Measurements from ENCODE around the gene DRG2.
A peak's percentile ranks its signal among the peaks of the same experiment; 100 is the strongest.

DRG2 gene

GRCh38 chr17:18087610-18088491 lies at the start of gene DRG2:
DRG2 (plus strand) TSS chr17:18087948; CDS start chr17:18088024, 76 bp downstream.
- peak; percentile 78 for DNase-seq

GRCh38 chr17:18038149-18038850 lies 49.4 kb upstream of the DRG2 start:
- DNase-seq = no peak

- peak; percentile 95 for DNase-seq
These were observed 48.8 kb upstream of the DRG2 start, which contains the start of the genes ATPAF2 and GID4 for GRCh38 chr17:18038861-18039534. ATPAF2 (minus strand) TSS chr17:18039168; CDS start chr17:18039013, 155 bp downstream. GID4 (plus strand) TSS chr17:18039408; CDS start chr17:18039465, 57 bp downstream.

- DNase-seq = no peak
These were observed 48.0 kb upstream of the DRG2 start for GRCh38 chr17:18039535-18040260.

- DNase-seq = no peak
These were observed 47.4 kb upstream of the DRG2 start for GRCh38 chr17:18040261-18040858.

GRCh38 chr17:18041776-18042175 lies 46.0 kb upstream of the DRG2 start:
- DNase-seq = no peak

GRCh38 chr17:18042983-18043382 lies 44.8 kb upstream of the DRG2 start:
- no peak for DNase-seq

- no peak for DNase-seq
These were observed 44.3 kb upstream of the DRG2 start for GRCh38 chr17:18043491-18043890.

- no peak for DNase-seq
These were observed 43.1 kb upstream of the DRG2 start for GRCh38 chr17:18044609-18045008.

GRCh38 chr17:18045691-18046350 lies 41.9 kb upstream of the DRG2 start:
- DNase-seq = no peak

- DNase-seq = no peak
These were observed 32.2 kb upstream of the DRG2 start for GRCh38 chr17:18055597-18055996.

- no peak for DNase-seq
These were observed 31.5 kb upstream of the DRG2 start for GRCh38 chr17:18056214-18056613.

- no peak for DNase-seq
These were observed 28.5 kb upstream of the DRG2 start for GRCh38 chr17:18059283-18059682.

GRCh38 chr17:18064053-18064452 lies 23.7 kb upstream of the DRG2 start:
- no peak for DNase-seq

- no peak for DNase-seq
These were observed 22.2 kb upstream of the DRG2 start for GRCh38 chr17:18065546-18065945.

GRCh38 chr17:18066866-18067265 lies 20.9 kb upstream of the DRG2 start:
- no peak for DNase-seq

GRCh38 chr17:18069101-18069500 lies 18.6 kb upstream of the DRG2 start:
- no peak for DNase-seq

GRCh38 chr17:18070861-18071340 lies 16.8 kb upstream of the DRG2 start:
- no peak for DNase-seq

- no peak for DNase-seq
These were observed 16.0 kb upstream of the DRG2 start for GRCh38 chr17:18071751-18072150.

GRCh38 chr17:18074566-18075272 lies 13.0 kb upstream of the DRG2 start:
- DNase-seq = no peak

GRCh38 chr17:18076936-18077335 lies 10.8 kb upstream of the DRG2 start:
- DNase-seq = no peak

Data from NCI-H446 treated with DMSO at 0.1 percent for 48 hours (cell line).